Bone marrow (tissue), 2 donors: ENCODE results near the gene HSD17B2.

Source experiments
- DNase-seq, 2 donors: peaks; one replicate each; lab custom pipeline; 2025; lab: John Stamatoyannopoulos, UW

HSD17B2 gene

DNA sequence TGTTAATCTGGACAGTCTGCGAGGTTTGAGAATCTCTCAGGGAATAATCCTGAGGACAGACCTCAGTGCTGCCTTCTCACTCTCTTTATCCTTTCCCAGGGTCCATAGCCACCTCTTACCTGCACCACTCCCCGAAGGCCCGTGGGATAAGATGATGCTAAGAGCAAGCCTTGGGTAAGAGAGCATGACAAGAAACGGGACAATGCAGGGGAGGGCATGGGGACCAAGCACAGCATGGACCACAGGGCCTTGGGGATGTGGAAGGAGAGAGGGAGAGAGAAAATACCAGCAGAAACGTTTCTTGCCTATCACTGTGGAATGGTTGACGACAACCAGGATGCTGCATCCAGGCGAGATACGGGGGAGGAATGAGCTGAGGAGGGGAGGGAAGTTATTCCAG lies 15.5 kb upstream of the HSD17B2 start:
- no peak for DNase-seq

GRCh38 chr16:82020051-82020450 lies 15.0 kb upstream of the HSD17B2 start:
- no peak for DNase-seq

GRCh38 chr16:82023206-82023605 lies 11.8 kb upstream of the HSD17B2 start:
- DNase-seq = no peak

DNA sequence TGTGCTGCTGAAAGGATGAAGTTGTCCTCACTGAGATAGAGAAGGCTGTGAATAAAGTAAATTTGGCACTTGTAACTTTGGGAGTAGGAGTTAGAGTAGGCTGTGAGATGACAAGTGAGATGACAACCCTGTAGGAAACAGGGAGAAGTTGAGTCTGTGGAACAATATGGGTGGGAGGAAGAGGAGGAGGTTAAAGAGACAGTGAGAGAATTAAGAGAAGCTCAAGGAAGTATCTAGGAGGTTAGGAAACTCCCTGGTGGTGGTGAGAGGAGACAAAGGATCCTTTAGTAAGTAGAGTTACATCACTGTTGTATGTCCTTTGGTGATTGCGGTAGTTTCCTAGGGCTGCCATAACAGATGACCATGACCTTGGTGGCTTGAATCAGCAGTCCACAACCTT lies 10.7 kb upstream of the HSD17B2 start:
- DNase-seq = no peak

DNA sequence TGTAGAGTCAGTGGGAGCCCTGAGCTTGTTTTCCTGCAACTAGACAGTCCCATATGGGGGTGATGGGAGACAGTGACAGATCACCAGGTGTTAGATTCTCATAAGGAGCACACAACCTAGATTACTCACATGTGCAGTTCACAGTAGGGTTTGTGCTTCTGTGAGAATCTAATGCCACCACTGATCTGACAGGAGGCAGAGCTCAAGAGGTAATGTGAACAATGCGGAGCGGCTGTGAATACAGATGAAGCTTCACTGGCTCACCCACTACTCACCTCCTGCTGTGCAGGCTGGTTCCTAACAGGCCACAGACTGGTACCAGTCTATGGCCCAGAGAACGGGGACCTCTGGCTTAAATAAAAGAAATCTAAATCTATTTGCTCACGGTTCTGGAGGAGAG lies 10.2 kb upstream of the HSD17B2 start:
- DNase-seq = no peak

- DNase-seq = no peak
Measured at GRCh38 chr16:82027629-82028064, 7.4 kb upstream of the HSD17B2 start.

DNA sequence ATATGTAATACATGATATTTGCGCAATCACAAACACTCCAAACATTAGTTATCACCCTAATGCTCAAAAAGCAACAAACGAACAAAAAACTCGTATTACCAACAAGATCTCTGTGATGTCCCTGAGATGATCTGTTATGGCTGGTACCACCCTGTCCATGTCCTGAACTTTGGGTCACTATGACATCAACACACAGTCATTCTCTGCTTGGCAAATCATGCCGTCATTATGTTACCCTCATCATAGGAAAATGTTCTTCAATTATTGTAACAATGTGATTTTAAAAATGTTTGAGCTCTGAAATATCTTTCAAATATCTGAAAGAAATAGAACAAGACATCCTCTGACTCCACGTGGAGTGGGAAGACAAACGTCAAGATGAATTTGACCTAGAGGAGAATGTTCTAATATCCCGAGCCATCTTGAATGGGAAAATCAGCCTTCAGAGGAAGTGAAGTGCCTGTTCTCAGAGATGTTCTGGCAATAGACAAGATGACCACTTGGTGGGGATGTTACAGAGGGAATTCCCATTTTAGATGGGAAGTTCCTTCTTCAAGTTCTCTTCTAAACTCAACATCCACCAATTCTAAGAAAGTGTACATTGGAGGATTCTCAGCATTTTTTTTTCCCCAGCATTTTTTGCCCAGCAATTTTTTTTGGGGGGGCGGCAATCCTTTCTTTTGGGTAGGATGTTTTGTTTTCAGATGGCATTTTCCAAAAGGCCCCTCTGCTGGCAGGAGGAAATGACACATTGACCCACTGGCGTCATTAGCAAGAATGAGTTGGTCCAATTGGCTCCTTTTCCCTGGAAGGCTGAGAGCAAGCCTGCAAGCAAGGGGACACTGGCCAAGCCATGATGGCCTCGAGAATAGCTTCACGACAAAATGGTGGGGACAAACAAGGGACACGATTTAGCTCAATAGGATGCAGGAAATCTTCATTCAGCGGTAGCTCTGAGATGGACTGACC lies 3.7 kb upstream of the HSD17B2 start:
- no peak for DNase-seq

DNA sequence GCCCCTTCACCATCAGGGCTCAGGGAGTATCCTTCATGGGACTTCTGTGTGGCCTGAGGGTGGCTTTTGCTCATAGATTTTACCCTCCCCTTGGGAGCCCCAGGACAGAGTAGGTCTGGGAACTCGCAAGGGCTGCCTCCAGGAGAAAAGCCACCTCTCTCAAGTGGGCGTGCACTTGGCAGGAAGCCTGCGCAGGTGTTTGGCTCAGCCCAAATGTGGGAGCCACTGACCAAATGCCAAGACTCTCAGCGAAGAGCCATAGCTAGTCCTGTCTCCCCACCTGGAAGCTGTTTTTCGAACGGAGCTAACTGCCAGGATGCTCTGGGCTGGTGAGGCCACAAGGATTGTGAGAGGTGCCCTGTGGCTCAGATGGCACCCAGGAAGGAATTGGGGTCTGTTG lies 2.0 kb upstream of the HSD17B2 start:
- no peak for DNase-seq

- DNase-seq = no peak
Measured at GRCh38 chr16:82033683-82034300, 1.3 kb upstream of the HSD17B2 start.

DNA sequence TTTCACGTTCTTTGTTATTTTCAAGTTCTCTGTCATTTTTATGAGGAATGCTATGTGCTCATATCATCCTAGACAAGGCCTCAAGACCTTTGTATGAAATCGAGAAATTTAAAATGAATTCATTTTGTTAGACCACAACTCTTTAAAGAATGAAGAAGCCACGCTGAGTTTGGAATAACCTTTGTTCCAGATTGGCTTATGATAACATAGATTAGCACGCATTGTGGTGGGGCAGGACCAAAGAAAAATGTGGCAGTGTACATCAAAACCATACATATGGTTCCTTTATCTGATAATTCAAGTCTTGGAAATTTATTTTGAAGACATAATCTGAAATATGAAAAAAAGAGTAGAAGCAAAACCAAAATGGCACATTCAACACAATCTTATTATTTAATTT lies 2.2 kb downstream of the HSD17B2 start:
- no peak for DNase-seq

DNA sequence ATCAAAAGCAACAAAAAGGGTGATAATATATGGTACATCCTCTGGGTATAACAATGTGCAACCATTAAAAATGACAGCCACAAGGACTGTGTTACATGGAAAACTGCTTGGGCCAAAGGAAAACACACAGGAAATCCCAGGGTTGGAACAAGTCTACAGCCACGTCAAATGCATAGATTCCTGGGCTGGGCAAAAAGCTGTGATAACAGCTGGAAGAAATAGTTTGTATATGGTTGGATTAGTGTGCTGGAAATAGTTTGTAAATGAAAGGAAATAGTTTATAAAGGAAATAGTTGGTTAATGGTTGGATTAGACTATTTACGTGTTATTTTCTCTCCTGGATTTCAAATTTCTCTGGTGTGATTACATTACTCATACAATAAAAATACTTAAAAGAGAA lies 2.6 kb downstream of the HSD17B2 start:
- DNase-seq = no peak

DNA sequence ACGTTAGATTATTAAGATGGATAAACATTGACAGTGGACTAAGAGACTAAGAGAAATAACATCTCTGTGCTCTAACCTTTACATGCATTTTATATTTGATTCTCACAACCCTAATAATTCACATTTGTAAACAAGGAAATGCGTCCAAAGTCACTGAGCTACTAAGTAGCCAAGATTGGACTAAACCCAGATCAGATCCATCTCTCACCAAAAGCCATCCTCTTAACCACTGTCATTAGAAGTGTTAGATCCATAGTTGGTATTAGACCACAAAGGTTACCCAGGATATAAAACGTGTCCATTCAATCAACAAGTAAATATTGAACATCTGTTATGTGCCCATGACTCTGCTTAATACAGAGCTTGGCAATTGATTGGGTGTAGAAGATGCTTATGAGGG lies 5.2 kb downstream of the HSD17B2 start:
- DNase-seq = no peak

- DNase-seq = no peak
Measured at GRCh38 chr16:82041542-82041941, 6.5 kb downstream of the HSD17B2 start.

- DNase-seq = no peak
Measured at GRCh38 chr16:82042144-82042543, 7.1 kb downstream of the HSD17B2 start.

- DNase-seq = no peak
Measured at GRCh38 chr16:82042846-82043245, 7.8 kb downstream of the HSD17B2 start.

GRCh38 chr16:82043680-82044584 lies 8.9 kb downstream of the HSD17B2 start:
- DNase-seq = no peak

- no peak for DNase-seq
Measured at GRCh38 chr16:82044585-82044911, 9.5 kb downstream of the HSD17B2 start.

DNA sequence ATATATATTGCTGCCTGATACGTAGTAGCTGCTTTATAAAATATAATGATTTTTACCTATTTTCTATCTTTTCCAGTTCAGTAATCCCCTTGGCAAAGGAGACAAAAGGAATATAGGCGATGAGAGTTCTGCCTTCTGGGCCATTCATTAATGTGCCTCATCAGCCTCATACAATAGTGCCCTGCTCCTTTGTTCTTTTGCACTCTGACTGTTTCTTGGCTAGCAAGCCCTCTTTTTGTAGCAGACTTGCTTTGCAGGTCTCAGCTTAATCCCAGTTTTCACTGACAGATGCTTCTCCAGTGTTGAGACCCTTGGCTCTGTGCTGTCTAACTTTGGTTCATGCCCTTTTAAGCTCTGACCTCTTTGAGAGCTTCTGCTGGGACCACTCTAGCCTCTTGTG lies 10.4 kb downstream of the HSD17B2 start:
- DNase-seq = no peak

DNA sequence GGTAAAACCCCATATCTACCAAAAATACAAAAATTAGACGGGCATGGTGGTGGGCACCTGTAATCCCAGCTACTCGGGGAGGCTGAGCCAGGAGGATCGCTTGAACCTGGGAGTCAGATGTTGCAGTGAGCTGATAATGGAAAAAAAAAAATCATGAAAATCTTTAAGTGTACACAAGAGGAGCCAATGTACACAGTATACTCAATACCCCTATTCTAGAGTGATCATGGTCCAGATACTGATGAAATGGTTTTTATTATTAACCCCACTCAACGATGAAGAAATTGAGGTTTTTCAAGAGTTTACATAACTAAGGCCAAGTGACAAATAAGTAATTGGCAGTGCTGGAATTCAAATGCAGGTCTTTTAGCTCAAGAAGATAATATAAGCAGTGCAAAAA lies 11.5 kb downstream of the HSD17B2 start:
- no peak for DNase-seq

DNA sequence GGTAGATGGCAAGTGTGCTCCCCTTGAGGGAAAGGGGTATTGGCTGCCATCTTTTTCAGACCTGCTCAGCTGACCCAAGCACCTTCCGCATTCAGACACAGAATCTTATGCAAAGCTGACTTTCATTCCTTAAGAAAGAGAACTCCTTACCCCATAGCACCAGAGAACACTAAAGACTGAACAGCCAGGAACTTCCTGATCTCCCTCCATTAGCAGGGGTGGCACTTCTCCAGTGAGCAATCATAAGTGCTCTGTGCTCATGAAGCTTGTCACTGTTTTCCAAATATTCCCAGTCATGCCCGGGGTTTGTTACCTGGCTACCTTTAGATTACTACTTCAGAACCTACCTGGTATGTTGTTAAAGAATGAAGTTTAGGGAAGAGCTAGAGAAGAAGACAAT lies 11.9 kb downstream of the HSD17B2 start:
- DNase-seq = no peak

DNA sequence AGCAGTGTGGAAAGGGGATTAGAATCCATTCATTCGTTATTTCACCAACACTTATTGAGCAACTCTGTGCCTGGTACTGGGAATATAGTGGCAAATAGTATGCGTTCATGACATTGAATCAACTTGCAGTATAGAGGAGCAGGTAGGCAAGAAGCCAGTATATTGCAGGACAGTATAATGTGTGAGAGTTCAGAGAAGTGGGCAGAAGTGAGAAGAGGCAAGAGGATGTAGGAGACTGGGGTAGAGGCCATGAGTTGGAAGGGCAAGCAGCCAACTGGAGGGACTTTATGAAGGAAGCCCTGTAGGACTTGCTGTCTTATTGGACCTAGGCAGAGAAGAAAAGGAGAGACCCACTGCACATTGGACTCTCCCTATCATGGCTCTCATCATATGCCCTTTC lies 12.3 kb downstream of the HSD17B2 start:
- DNase-seq = no peak

DNA sequence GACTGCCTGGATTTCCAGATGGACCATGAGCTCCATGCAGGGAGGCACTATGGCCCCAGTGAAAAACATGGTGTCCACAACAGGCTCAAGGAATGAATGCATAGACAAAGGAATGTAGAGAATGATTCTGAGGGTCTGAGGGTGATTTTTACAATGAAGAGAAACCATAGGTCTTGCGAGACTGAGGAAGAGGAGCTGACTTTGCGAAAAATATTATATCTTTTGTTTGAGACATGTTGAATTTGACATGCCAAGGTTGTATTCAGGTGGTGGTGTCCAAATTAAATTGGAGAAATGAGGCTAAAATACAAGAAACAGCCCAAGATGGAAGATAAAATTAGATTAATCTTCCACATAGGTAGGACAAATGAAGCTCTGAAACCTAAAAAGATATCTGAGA lies 12.7 kb downstream of the HSD17B2 start:
- DNase-seq = no peak

GRCh38 chr16:82049484-82049883 lies 14.4 kb downstream of the HSD17B2 start:
- DNase-seq = no peak
